H1 (cell line): ENCODE measurements around the gene MSS51. TPM values are rescaled to one million over a fixed set of nuclear protein-coding genes. Genes with fewer than 3 reads are reported as not detected.

ENCODE experiments used
- ASH2L ChIP-seq: fragments of 200-600, 300-600 bp; sonication (generic); IDR thresholded peaks from one replicate; pipeline ENCODE4 v1.7.1; 2017; ENCODE audit warnings: low read length
- CHD7 ChIP-seq: fragments of 300-600 bp; sonication (generic); IDR thresholded peaks from 2 replicates; pipeline ENCODE4 v1.7.1; 2012; ENCODE audit warnings: low read length, moderate library complexity, mild to moderate bottlenecking, inconsistent platforms; ENCODE audit not compliant: insufficient replicate concordance
- JUN ChIP-seq: IDR thresholded peaks from 2 replicates; pipeline ENCODE4 v1.6.1; 2011; ENCODE audit warnings: low read depth, mild to moderate bottlenecking, improper control_type of control experiment, low read length
- KDM5A ChIP-seq: fragments of 200-600 bp; IDR thresholded peaks from 2 replicates; pipeline ENCODE4 v1.7.1; 2012; ENCODE audit warnings: mild to moderate bottlenecking, low read length, inconsistent platforms, mixed read lengths
- MAFK ChIP-seq: IDR thresholded peaks from 2 replicates; pipeline ENCODE4 v1.6.1; 2012; ENCODE audit warnings: low read depth, mild to moderate bottlenecking, improper control_type of control experiment, low read length
- NANOG ChIP-seq: IDR thresholded peaks from 2 replicates; pipeline ENCODE4 v1.6.1; 2011; ENCODE audit warnings: low read length, low read depth, mild to moderate bottlenecking, inconsistent platforms; ENCODE audit not compliant: insufficient read depth, poor library complexity, severe bottlenecking
- POLR2AphosphoS5 ChIP-seq: IDR thresholded peaks from 2 replicates; pipeline ENCODE4 v1.6.1; 2011; ENCODE audit warnings: low read depth, low read length
- POU5F1 ChIP-seq: IDR thresholded peaks from 2 replicates; pipeline ENCODE4 v1.6.1; 2011; ENCODE audit warnings: low read depth, mild to moderate bottlenecking, low read length, moderate library complexity
- SAP30 ChIP-seq: fragments of 300-600 bp; sonication (generic); IDR thresholded peaks from 2 replicates; pipeline ENCODE4 v1.7.1; 2012; ENCODE audit warnings: low read length, moderate library complexity, mild to moderate bottlenecking, inconsistent platforms; ENCODE audit not compliant: insufficient read depth, insufficient replicate concordance
- SIN3A ChIP-seq, 2 experiments: IDR thresholded peaks in 1 of 2; conservative IDR thresholded peaks in 1 of 2; 2 replicates each; pipeline ENCODE4 v1.6.1; 2011 to 2012; ENCODE audit warnings: low read length in 2 of 2, improper control_type of control experiment in 1 of 2, low read depth in 1 of 2, mild to moderate bottlenecking in 1 of 2
- SUZ12 ChIP-seq: fragments of 200-600 bp; sonication (generic); IDR thresholded peaks from 2 replicates; pipeline ENCODE4 v1.6.1; 2012; ENCODE audit warnings: mild to moderate bottlenecking, inconsistent platforms, low read length, moderate library complexity, mixed read lengths
- polyA plus RNA-seq, 7 experiments: library from polyadenylated mRNA; depleted of rRNA in 3 of 7; stranded (reverse) in 5 of 7; unstranded in 2 of 7; fragments of >200 nt in 5 of 7; fragments of 200-250 nt in 2 of 7; gene quantifications; 1 replicate in 5 of 7; 2 replicates in 1 of 7; 4 replicates in 1 of 7; pipeline versions ENCODE4 v1.2.1 to v1.2.3, GENCODE V29; 2011 to 2013; ENCODE audit warnings: missing spikeins in 2 of 7, mixed read lengths in 2 of 7
- total RNA-seq: library from RNA; stranded (reverse); fragmentation: NEBNext Ultra II Directional; extraction: Animal tissue kit (Norgen Biotek cat#: 25700); gene quantifications from 2 replicates; pipeline ENCODE4 v1.2.1, GENCODE V29; 2021

The MSS51 gene
- total and polyA plus RNA-seq, 2 of the 8 experiments (the other 6 are each of a cell fraction or from before 2014, with no cell fraction given), result 1.5 to 1.7 TPM

- TF ChIP-seq CHD7 (no peak), POLR2AphosphoS5 (peak; percentile 72), SIN3A (conservative IDR thresholded peaks at IDR 0.05 in 1 of 2, IDR thresholded peaks at IDR 0.05 in 1 of 2; ENCODE audit: low read depth in 1 of 2, low read length in 2 of 2) (peak in 1 of 2 experiments; percentile 74; a peak in 2 of 4 replicates), KDM5A (no peak), POU5F1 (no peak), ASH2L (peak; percentile 7), JUN (no peak), NANOG (no peak), SAP30 (peak; percentile 68), SUZ12 (no peak), MAFK (no peak)
Observed at GRCh38 chr10:73413108-73413527, 20.2 kb downstream of the MSS51 start (continued).
